ENCODE measurements around the gene MADCAM1.

The MADCAM1 gene

DNA sequence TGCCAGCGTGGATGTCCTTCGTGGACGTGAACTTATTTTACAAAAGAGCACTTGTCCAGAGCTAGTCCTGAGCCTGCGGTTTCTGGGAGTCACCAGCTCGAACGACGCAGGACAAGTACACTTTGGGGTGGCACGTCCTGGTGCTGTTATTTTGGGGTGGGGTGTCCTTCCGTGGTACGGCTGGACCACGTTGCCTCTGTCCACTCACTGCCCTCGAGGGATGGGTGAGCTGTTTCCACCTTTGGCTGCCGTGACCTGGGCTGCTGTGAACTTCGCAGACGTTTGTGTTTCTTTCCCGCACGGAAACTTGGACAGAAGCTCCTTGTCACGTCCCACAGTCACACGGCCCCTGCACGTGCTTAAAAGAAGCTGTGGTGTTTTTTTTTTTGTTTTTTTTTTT is 58.5 kb downstream of the MADCAM1 start:
- H3K4me3 ChIP-seq (ENCODE audit: low read length), result no peak overlapping the region
- no peaks in the 10 kb centered on the region for H3K36me3 ChIP-seq (ENCODE audit: insufficient read depth, low read length)
- H3K27ac ChIP-seq (ENCODE audit: low read depth, low read length), result no peak overlapping the region
- no peaks in the 10 kb centered on the region for H3K27me3 ChIP-seq (ENCODE audit: insufficient read depth, low read length)
- no peaks in the 10 kb centered on the region for H3K9me3 ChIP-seq (ENCODE audit: insufficient read depth, low read depth, low read length)
- no peak overlapping the region for H3K9ac ChIP-seq (ENCODE audit: low read depth, low read length)
- 94% methylated on average over 20 of the region's 20 CpGs for WGBS
- H3K4me1 ChIP-seq (ENCODE audit: insufficient read depth, low read length), result no peaks in the 10 kb centered on the region

All from HUES64 (cell line).